HepG2 (cell line): ENCODE results near the gene STOM. TPM values are rescaled to one million over a fixed set of nuclear protein-coding genes. Genes with fewer than 3 reads are reported as not detected.

Source experiments
- AKAP8 ChIP-seq: sonication (generic); formaldehyde crosslinking; IDR thresholded peaks from 2 replicates; pipeline ENCODE4 v1.5.1; 2020; ENCODE audit warnings: mild to moderate bottlenecking, missing genetic modification reagents
- BORCS8-MEF2B ChIP-seq: sonication (generic); formaldehyde crosslinking; IDR thresholded peaks from 2 replicates; pipeline ENCODE4 v1.8.0; 2022; ENCODE audit warnings: mild to moderate bottlenecking, missing genetic modification reagents
- CCDC6 ChIP-seq: sonication (generic); formaldehyde crosslinking; IDR thresholded peaks from 2 replicates; pipeline ENCODE4 v1.8.1; 2022; ENCODE audit warnings: mild to moderate bottlenecking, missing genetic modification reagents, moderate library complexity
- ELF3 ChIP-seq: IDR thresholded peaks from 2 replicates; pipeline ENCODE4 v1.6.1; 2016; ENCODE audit warnings: missing genetic modification reagents, missing compliant biosample characterization
- EZH2 ChIP-seq: conservative IDR thresholded peaks from 2 replicates; pipeline ENCODE4 v1.6.1; 2012; ENCODE audit warnings: mild to moderate bottlenecking, low read depth, low read length, moderate library complexity
- HNRNPLL ChIP-seq: fragments of 200-400 bp; formaldehyde crosslinking; IDR thresholded peaks from 2 replicates; pipeline ENCODE4 v1.6.1; 2017; ENCODE audit warnings: mild to moderate bottlenecking, low read depth, low read length; ENCODE audit not compliant: poor library complexity, severe bottlenecking
- MAFK ChIP-seq, 2 experiments: IDR thresholded peaks in 1 of 2; conservative IDR thresholded peaks in 1 of 2; 2 replicates each; pipeline ENCODE4 v1.6.1; 2011; ENCODE audit warnings: improper control_type of control experiment in 2 of 2, low read length in 2 of 2
- MATR3 ChIP-seq: sonication (generic); formaldehyde crosslinking; IDR thresholded peaks from 2 replicates; pipeline ENCODE4 v1.4.0; 2020; ENCODE audit warnings: missing genetic modification reagents
- MTF1 ChIP-seq: sonication (generic); formaldehyde crosslinking; IDR thresholded peaks from 2 replicates; pipeline ENCODE4 v1.5.0; 2020; ENCODE audit warnings: missing genetic modification reagents
- NBN ChIP-seq: fragments of 450-650 bp; conservative IDR thresholded peaks from 2 replicates; pipeline ENCODE4 v1.6.1; 2017
- NR2F1 ChIP-seq, 2 experiments: fragments of 450-650 bp in 1 of 2; formaldehyde crosslinking in 1 of 2; IDR thresholded peaks; 2 replicates each; pipeline versions ENCODE4 v1.5.0 to v1.6.1; 2016 to 2020; ENCODE audit warnings: mild to moderate bottlenecking in 1 of 2, missing compliant biosample characterization in 1 of 2, missing genetic modification reagents in 1 of 2, moderate library complexity in 1 of 2
- NR2F2 ChIP-seq: IDR thresholded peaks from 2 replicates; pipeline ENCODE4 v1.6.1; 2012; ENCODE audit warnings: low read depth, inconsistent platforms, borderline replicate concordance
- PHB2 ChIP-seq: fragments of 450-650 bp; IDR thresholded peaks from 2 replicates; pipeline ENCODE4 v1.6.1; 2018; ENCODE audit not compliant: partially characterized antibody
- ZNF207 ChIP-seq: fragments of 450-650 bp; IDR thresholded peaks from 2 replicates; pipeline ENCODE4 v1.6.1; 2016; ENCODE audit warnings: antibody characterized with exemption, borderline replicate concordance
- ZNF382 ChIP-seq: sonication (generic); formaldehyde crosslinking; IDR thresholded peaks from 2 replicates; pipeline ENCODE4 v1.5.0; 2020; ENCODE audit warnings: missing genetic modification reagents, mild to moderate bottlenecking, borderline replicate concordance
- ZNF776 ChIP-seq: sonication (generic); formaldehyde crosslinking; IDR thresholded peaks from 2 replicates; pipeline ENCODE4 v1.4.0; 2020; ENCODE audit warnings: mild to moderate bottlenecking, missing genetic modification reagents
- ZNF781 ChIP-seq: sonication (generic); formaldehyde crosslinking; IDR thresholded peaks from 2 replicates; pipeline ENCODE4 v1.5.1; 2020; ENCODE audit warnings: borderline replicate concordance, mild to moderate bottlenecking, missing genetic modification reagents; ENCODE audit errors: not compliant biosample characterization
- ZNF878 ChIP-seq: sonication (generic); formaldehyde crosslinking; IDR thresholded peaks from 2 replicates; pipeline ENCODE4 v1.8.1; 2023; ENCODE audit warnings: mild to moderate bottlenecking, missing genetic modification reagents, moderate library complexity
- polyA plus RNA-seq, 8 experiments: library from polyadenylated mRNA; depleted of rRNA in 3 of 8; stranded (reverse) in 7 of 8; unstranded in 1 of 8; fragments of >200 nt; fragmentation: Illumina TruSeq in 4 of 8; extraction: Trizol in 4 of 8; gene quantifications; 2 replicates each; pipeline versions ENCODE4 v1.2.1 to v1.2.3, GENCODE V29; 2011 to 2016; ENCODE audit warnings: low read depth in 4 of 8, missing spikeins in 1 of 8, mixed read lengths in 1 of 8; ENCODE audit not compliant: insufficient read depth in 1 of 8
- total RNA-seq, 5 experiments: library from RNA; depleted of rRNA; stranded (reverse); fragments of >200 nt; fragmentation: Illumina TruSeq; extraction: Trizol; gene quantifications; 2 replicates each; pipeline ENCODE4 v1.2.3, GENCODE V29; 2016; ENCODE audit warnings: low read depth in 1 of 5
- TF ChIP-seq, protein P1 (sequence below): IDR thresholded peaks from 2 replicates; pipeline ENCODE4 v1.6.1; 2016; ENCODE audit warnings: low read depth, borderline replicate concordance
- TF ChIP-seq, protein P2 (sequence below): sonication (generic); formaldehyde crosslinking; IDR thresholded peaks from 2 replicates; pipeline ENCODE4 v1.8.0; 2022; ENCODE audit warnings: mild to moderate bottlenecking, missing genetic modification reagents
- TF ChIP-seq, protein P3 (sequence below): sonication (generic); formaldehyde crosslinking; IDR thresholded peaks from 2 replicates; pipeline ENCODE4 v1.4.0; 2020; ENCODE audit warnings: mild to moderate bottlenecking, missing genetic modification reagents
- TF ChIP-seq, protein P4 (sequence below): sonication (generic); formaldehyde crosslinking; IDR thresholded peaks from 2 replicates; pipeline ENCODE4 v1.4.0; 2020; ENCODE audit warnings: missing genetic modification reagents
- TF ChIP-seq, protein P5 (sequence below), 2 experiments: sonication (generic) in 1 of 2; formaldehyde crosslinking in 1 of 2; IDR thresholded peaks; 2 replicates each; pipeline versions ENCODE4 v1.4.0 to v1.6.1; 2018 to 2020; ENCODE audit warnings: missing genetic modification reagents in 2 of 2, borderline replicate concordance in 1 of 2, low read depth in 1 of 2, mild to moderate bottlenecking in 1 of 2, missing biosample characterization in 1 of 2
- TF ChIP-seq, protein P6 (sequence below): IDR thresholded peaks from 2 replicates; pipeline ENCODE4 v1.6.1; 2016; ENCODE audit warnings: control low read depth

STOM gene
- total and polyA plus RNA-seq, 2 of the 13 experiments (the other 11 are each of a cell fraction or from before 2014, with no cell fraction given) = 43.6 to 165 TPM

DNA sequence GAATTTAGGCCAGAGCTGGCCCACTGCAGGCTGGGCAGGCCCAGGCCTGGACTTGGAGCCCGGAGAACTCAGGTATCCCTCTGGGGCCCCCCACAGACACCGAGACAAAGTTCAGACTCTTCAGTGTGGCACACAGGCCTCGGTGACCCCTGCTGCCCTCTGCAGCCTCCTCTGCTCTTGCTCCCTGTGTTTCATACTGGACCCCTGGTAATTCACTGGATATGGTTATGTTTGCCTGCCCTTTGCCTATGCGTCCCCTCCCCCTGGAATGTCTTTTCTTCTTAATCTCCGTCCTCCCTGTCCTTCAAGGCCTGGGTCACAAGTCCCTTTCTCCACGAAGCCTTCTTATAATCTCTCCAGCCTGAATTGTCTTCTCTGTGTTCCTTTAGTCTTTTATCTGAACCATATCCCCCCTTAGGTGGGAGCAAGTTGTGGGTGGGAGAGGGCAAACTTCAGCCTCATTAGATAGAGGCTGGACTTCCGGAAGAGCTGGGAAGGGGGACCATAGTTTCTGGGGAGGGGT is 72.0 kb downstream of the STOM start (continued):
- TF ChIP-seq, protein P1, sequence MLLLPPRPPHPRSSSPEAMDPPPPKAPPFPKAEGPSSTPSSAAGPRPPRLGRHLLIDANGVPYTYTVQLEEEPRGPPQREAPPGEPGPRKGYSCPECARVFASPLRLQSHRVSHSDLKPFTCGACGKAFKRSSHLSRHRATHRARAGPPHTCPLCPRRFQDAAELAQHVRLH (CRISPR knock-in tag) = no peak
- no peak for TF ChIP-seq ZNF776 (CRISPR knock-in tag)
- TF ChIP-seq ZNF878 (CRISPR knock-in tag) = no peak
- TF ChIP-seq, protein P2, sequence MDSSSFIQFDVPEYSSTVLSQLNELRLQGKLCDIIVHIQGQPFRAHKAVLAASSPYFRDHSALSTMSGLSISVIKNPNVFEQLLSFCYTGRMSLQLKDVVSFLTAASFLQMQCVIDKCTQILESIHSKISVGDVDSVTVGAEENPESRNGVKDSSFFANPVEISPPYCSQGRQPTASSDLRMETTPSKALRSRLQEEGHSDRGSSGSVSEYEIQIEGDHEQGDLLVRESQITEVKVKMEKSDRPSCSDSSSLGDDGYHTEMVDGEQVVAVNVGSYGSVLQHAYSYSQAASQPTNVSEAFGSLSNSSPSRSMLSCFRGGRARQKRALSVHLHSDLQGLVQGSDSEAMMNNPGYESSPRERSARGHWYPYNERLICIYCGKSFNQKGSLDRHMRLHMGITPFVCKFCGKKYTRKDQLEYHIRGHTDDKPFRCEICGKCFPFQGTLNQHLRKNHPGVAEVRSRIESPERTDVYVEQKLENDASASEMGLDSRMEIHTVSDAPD (CRISPR knock-in tag) = no peak
- no peak for TF ChIP-seq MATR3 (CRISPR knock-in tag)
- TF ChIP-seq, protein P3, sequence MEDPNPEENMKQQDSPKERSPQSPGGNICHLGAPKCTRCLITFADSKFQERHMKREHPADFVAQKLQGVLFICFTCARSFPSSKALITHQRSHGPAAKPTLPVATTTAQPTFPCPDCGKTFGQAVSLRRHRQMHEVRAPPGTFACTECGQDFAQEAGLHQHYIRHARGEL (CRISPR knock-in tag) = no peak
- TF ChIP-seq PHB2 = no peak
- TF ChIP-seq NR2F1 (CRISPR knock-in tag; IDR thresholded peaks at IDR 0.05) = peak; percentile 90 to 93; a peak in 3 of 4 replicates
- no peak for TF ChIP-seq MAFK (conservative IDR thresholded peaks at IDR 0.05 in 1 of 2, IDR thresholded peaks at IDR 0.05 in 1 of 2; ENCODE audit: low read length in 2 of 2)
- TF ChIP-seq ZNF781 (CRISPR knock-in tag) = no peak
- TF ChIP-seq ZNF382 (CRISPR knock-in tag) = no peak
- TF ChIP-seq MTF1 (CRISPR knock-in tag) = no peak
- TF ChIP-seq EZH2 = no peak
- TF ChIP-seq NBN = no peak
- no peak for TF ChIP-seq CCDC6 (CRISPR knock-in tag)
- peak; percentile 11; the same call in 1 of the 2 replicates for TF ChIP-seq ELF3 (CRISPR knock-in tag)
- TF ChIP-seq ZNF207 = no peak
- no peak for TF ChIP-seq HNRNPLL
- TF ChIP-seq, protein P4, sequence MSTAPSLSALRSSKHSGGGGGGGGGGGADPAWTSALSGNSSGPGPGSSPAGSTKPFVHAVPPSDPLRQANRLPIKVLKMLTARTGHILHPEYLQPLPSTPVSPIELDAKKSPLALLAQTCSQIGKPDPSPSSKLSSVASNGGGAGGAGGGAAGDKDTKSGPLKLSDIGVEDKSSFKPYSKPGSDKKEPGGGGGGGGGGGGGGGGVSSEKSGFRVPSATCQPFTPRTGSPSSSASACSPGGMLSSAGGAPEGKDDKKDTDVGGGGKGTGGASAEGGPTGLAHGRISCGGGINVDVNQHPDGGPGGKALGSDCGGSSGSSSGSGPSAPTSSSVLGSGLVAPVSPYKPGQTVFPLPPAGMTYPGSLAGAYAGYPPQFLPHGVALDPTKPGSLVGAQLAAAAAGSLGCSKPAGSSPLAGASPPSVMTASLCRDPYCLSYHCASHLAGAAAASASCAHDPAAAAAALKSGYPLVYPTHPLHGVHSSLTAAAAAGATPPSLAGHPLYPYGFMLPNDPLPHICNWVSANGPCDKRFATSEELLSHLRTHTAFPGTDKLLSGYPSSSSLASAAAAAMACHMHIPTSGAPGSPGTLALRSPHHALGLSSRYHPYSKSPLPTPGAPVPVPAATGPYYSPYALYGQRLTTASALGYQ = no peak
- no peak for TF ChIP-seq BORCS8-MEF2B
- TF ChIP-seq, protein P5, sequence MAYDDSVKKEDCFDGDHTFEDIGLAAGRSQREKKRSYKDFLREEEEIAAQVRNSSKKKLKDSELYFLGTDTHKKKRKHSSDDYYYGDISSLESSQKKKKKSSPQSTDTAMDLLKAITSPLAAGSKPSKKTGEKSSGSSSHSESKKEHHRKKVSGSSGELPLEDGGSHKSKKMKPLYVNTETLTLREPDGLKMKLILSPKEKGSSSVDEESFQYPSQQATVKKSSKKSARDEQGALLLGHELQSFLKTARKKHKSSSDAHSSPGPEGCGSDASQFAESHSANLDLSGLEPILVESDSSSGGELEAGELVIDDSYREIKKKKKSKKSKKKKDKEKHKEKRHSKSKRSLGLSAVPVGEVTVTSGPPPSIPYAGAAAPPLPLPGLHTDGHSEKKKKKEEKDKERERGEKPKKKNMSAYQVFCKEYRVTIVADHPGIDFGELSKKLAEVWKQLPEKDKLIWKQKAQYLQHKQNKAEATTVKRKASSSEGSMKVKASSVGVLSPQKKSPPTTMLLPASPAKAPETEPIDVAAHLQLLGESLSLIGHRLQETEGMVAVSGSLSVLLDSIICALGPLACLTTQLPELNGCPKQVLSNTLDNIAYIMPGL (CRISPR knock-in tag; IDR thresholded peaks at IDR 0.05; ENCODE audit: borderline replicate concordance in 1 of 2, low read depth in 1 of 2) = peak in 1 of 2 experiments; percentile 41; a peak in 1 of 4 replicates
- TF ChIP-seq AKAP8 (CRISPR knock-in tag) = no peak
- TF ChIP-seq, protein P6, sequence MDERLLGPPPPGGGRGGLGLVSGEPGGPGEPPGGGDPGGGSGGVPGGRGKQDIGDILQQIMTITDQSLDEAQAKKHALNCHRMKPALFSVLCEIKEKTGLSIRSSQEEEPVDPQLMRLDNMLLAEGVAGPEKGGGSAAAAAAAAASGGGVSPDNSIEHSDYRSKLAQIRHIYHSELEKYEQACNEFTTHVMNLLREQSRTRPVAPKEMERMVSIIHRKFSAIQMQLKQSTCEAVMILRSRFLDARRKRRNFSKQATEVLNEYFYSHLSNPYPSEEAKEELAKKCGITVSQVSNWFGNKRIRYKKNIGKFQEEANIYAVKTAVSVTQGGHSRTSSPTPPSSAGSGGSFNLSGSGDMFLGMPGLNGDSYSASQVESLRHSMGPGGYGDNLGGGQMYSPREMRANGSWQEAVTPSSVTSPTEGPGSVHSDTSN (CRISPR knock-in tag) = no peak
- no peak for TF ChIP-seq NR2F2
